22Rv1 (cell line): ENCODE data around the gene GTF2F2.

Experiments used
- ZFX ChIP-seq: fragments of 450-650 bp; IDR thresholded peaks from 2 replicates; pipeline ENCODE4 v1.6.1; 2017; ENCODE audit warnings: antibody characterized with exemption, borderline replicate concordance
- TF ChIP-seq, protein P1 (sequence below): fragments of 450-650 bp; IDR thresholded peaks from 2 replicates; pipeline ENCODE4 v1.5.1; 2017; ENCODE audit warnings: mild to moderate bottlenecking

DNA sequence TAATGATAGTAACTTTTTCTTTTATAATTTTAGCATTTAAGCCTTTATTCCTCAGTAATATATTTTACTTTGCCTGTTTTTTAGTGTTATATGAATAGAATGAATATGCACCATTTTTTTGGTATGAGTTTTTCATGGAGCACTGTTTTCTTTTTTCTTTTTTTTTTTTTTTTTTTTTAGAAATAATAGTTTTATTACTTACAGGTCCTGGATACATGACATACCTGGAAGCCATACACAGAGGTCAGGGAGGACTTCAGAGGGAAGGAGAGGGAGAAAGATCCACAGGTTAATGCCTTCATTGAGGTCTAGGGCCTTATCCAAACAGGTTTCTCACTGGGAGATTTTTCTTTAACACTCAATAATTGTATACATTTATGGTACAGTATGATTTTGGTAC lies 54.2 kb downstream of the GTF2F2 start:
- TF ChIP-seq, protein P1, sequence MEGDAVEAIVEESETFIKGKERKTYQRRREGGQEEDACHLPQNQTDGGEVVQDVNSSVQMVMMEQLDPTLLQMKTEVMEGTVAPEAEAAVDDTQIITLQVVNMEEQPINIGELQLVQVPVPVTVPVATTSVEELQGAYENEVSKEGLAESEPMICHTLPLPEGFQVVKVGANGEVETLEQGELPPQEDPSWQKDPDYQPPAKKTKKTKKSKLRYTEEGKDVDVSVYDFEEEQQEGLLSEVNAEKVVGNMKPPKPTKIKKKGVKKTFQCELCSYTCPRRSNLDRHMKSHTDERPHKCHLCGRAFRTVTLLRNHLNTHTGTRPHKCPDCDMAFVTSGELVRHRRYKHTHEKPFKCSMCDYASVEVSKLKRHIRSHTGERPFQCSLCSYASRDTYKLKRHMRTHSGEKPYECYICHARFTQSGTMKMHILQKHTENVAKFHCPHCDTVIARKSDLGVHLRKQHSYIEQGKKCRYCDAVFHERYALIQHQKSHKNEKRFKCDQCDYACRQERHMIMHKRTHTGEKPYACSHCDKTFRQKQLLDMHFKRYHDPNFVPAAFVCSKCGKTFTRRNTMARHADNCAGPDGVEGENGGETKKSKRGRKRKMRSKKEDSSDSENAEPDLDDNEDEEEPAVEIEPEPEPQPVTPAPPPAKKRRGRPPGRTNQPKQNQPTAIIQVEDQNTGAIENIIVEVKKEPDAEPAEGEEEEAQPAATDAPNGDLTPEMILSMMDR: no peak
- no peak for TF ChIP-seq ZFX
